ENCODE data around the gene ZFAND2B.

ZFAND2B gene

DNA sequence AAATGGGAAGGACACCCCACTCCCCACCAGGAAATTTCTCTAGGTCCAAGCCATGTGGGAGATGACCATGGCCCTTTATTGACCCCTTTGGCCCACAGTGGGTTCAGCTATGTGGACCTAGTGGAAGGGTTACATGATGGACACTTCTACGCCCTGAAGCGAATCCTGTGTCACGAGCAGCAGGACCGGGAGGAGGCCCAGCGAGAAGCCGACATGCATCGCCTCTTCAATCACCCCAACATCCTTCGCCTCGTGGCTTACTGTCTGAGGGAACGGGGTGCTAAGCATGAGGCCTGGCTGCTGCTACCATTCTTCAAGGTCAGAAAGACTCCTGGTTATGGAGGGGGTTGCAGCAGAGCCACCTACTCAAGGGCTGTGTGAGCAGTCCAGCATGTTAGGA is 40.0 kb downstream of the ZFAND2B start:
- Histone ChIP-seq H3K4me1 (ENCODE audit: control insufficient read depth, insufficient read depth, low read length) (peaks cover 50% of the 10 kb centered on the region), H3K36me3 (ENCODE audit: control insufficient read depth in 2 of 2, insufficient read depth in 2 of 2, low read length in 2 of 2) (peaks cover 15 to 21% of the 10 kb centered on the region in 2 donors), H3K27me3 (ENCODE audit: control insufficient read depth in 1 of 2, insufficient read depth in 2 of 2, low read length in 2 of 2) (no peaks in the 10 kb centered on the region), H3K27ac (ENCODE audit: low read length) (no peak overlapping the region), H3K4me3 (ENCODE audit: low read length in 2 of 2) (no peak overlapping the region), H3K9me3 (ENCODE audit: control insufficient read depth in 2 of 2, low read length in 2 of 2) (no peaks in the 10 kb centered on the region), H3K9ac (ENCODE audit: low read length in 2 of 2) (peak overlapping the region in 1 of 2 donors; percentile 98)

DNA sequence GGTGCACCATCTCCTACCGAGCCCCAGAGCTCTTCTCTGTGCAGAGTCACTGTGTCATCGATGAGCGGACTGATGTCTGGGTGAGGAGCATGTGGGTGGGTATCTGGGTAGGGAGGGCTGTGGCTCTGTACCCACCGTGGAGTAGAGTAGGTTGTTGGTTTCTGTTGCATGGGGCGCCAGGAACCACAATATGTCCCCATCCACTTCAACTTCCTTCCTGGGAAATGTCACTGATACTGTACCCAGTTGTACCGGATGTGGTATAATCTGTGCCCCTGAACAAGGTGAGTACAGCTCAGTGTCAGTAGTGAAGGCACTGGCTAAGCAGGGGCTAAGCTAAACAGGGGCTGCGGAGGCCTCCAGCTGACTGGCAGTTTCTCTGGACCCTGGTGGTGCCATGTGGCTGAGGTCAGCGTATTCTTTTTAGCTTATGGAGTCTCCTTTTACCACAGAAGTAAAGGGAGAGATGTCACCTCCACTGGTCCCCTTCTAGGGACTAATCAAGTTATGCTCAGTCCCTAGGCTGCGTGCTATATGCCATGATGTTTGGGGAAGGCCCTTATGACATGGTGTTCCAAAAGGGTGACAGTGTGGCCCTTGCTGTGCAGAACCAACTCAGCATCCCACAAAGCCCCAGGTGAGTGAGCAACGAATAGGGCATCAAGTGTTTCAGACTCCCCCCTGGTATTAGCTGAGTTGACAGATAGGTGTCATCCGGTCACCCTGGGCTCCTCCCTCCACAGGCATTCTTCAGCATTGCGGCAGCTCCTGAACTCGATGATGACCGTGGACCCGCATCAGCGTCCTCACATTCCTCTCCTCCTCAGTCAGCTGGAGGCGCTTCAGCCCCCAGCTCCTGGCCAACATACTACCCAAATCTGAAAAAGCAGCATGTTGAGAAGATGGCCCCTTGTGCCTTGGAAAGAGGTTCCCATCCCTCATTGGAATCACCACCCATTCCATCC is 41.4 kb downstream of the ZFAND2B start:
- peaks cover 16 to 22% of the 10 kb centered on the region in 2 donors for H3K36me3 ChIP-seq (ENCODE audit: control insufficient read depth in 2 of 2, insufficient read depth in 2 of 2, low read length in 2 of 2)
- H3K27me3 ChIP-seq (ENCODE audit: control insufficient read depth in 1 of 2, insufficient read depth in 2 of 2, low read length in 2 of 2): no peaks in the 10 kb centered on the region
- no peak overlapping the region for H3K4me3 ChIP-seq (ENCODE audit: low read length in 2 of 2)
- H3K9me3 ChIP-seq (ENCODE audit: control insufficient read depth in 2 of 2, low read length in 2 of 2): no peaks in the 10 kb centered on the region
- H3K4me1 ChIP-seq (ENCODE audit: control insufficient read depth, insufficient read depth, low read length): peaks cover 61% of the 10 kb centered on the region
- no peak overlapping the region for H3K9ac ChIP-seq (ENCODE audit: low read length in 2 of 2)
- H3K27ac ChIP-seq (ENCODE audit: low read length): peak overlapping the region; percentile 41

DNA sequence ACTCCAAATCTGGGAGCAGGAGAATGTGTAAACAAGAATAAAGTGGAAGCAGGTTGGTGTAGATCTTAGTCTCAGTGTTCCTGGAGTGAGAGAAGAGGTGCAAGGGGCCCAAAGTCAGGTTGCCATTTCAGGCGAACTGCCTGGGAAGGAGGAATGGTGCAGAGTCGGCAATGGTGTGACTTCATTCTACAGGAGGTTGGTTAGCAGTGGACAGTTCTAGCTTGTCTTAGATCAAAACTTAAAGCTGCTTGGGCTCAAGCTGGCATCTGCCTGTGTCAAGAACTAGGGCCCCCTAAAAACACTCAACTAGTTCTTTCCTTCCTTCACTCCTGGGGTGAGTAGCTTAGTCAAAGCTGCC is 42.2 kb downstream of the ZFAND2B start:
- H3K36me3 ChIP-seq (ENCODE audit: control insufficient read depth in 2 of 2, insufficient read depth in 2 of 2, low read length in 2 of 2): peaks cover 16 to 22% of the 10 kb centered on the region in 2 donors
- peak overlapping the region; percentile 7 to 64 for H3K9ac ChIP-seq (ENCODE audit: low read length in 2 of 2)
- H3K27ac ChIP-seq (ENCODE audit: low read length): peak overlapping the region; percentile 90
- peak overlapping the region in 1 of 2 donors; percentile 54 for H3K4me3 ChIP-seq (ENCODE audit: low read length in 2 of 2)
- peaks cover 67% of the 10 kb centered on the region for H3K4me1 ChIP-seq (ENCODE audit: control insufficient read depth, insufficient read depth, low read length)
- H3K9me3 ChIP-seq (ENCODE audit: control insufficient read depth in 2 of 2, low read length in 2 of 2): no peaks in the 10 kb centered on the region
- H3K27me3 ChIP-seq (ENCODE audit: control insufficient read depth in 1 of 2, insufficient read depth in 2 of 2, low read length in 2 of 2): no peaks in the 10 kb centered on the region

DNA sequence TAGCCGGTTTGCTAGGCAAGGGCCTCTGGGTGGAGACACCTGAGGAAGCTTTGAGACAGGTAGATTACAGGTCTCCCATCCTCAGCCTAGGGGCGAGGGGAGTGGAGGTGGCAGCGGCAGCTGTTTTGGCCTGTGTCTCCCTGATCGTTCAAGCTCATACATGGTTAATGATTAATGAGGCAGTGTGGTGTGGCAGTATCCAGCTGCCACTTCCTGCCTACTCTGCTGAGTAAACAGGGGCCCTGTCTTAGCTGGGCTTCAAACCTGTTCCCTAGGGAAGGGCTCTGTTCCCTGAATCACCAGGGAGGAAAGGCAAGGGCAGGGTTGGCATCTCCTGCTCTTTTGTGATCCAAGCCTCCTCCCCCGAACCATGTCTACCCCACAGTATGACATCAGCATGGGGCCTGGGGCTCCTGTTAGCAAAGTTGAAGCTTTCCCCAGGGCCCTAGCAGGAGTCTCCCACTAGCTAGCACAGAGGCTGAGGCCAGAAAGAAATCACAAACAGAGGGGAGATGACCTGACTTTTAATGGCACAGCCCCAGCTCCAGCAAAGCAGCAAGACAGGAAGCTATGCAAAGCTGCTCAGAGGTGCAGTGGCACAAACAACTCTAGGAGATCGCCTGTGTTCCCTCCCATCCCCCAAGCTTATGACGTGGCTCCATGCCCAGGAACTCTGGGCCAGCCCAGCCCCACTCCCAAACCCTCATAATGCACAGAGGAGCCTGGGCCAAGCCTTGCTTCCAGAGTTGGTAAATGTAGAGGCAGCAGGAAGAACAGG is 42.8 kb downstream of the ZFAND2B start:
- peak overlapping the region; percentile 28 to 54 for H3K4me3 ChIP-seq (ENCODE audit: low read length in 2 of 2)
- no peaks in the 10 kb centered on the region for H3K27me3 ChIP-seq (ENCODE audit: control insufficient read depth in 1 of 2, insufficient read depth in 2 of 2, low read length in 2 of 2)
- no peaks in the 10 kb centered on the region for H3K9me3 ChIP-seq (ENCODE audit: control insufficient read depth in 2 of 2, low read length in 2 of 2)
- H3K36me3 ChIP-seq (ENCODE audit: control insufficient read depth in 2 of 2, insufficient read depth in 2 of 2, low read length in 2 of 2): peaks cover 16 to 22% of the 10 kb centered on the region in 2 donors
- peak overlapping the region; percentile 7 to 64 for H3K9ac ChIP-seq (ENCODE audit: low read length in 2 of 2)
- peaks cover 73% of the 10 kb centered on the region for H3K4me1 ChIP-seq (ENCODE audit: control insufficient read depth, insufficient read depth, low read length)
- peak overlapping the region; percentile 90 for H3K27ac ChIP-seq (ENCODE audit: low read length)

DNA sequence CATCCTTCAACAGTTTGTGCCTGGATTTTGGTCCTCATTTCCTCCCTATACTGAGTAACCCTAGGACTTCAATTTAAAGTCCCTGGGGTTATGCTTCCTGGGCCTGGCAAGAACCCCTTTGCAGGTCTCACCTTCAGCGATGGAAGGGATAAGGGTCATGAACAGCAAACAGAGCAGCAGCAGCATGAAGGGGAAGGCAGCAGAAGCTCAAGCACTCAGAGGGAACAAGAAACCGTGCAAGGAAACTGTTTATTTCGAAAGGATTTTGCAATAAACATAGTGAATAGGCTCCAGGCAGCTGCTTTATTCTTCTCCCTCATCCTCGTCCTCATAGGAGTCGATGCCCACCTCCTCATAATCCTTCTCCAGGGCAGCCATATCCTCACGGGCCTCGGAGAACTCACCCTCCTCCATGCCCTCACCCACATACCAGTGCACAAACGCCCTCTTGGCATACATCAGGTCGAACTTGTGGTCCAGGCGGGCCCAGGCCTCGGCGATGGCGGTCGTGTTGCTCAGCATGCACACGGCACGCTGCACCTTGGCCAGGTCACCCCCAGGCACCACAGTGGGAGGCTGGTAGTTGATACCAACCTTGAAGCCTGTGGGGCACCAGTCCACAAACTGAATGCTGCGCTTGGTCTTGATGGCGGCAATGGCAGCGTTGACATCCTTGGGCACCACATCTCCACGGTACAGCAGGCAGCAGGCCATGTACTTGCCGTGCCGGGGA is 43.6 kb downstream of the ZFAND2B start:
- H3K4me3 ChIP-seq (ENCODE audit: low read length in 2 of 2): peak overlapping the region; percentile 28 to 54
- peaks cover 71% of the 10 kb centered on the region for H3K4me1 ChIP-seq (ENCODE audit: control insufficient read depth, insufficient read depth, low read length)
- H3K36me3 ChIP-seq (ENCODE audit: control insufficient read depth in 2 of 2, insufficient read depth in 2 of 2, low read length in 2 of 2): peaks cover 16 to 22% of the 10 kb centered on the region in 2 donors
- peak overlapping the region; percentile 7 to 64 for H3K9ac ChIP-seq (ENCODE audit: low read length in 2 of 2)
- no peaks in the 10 kb centered on the region for H3K27me3 ChIP-seq (ENCODE audit: control insufficient read depth in 1 of 2, insufficient read depth in 2 of 2, low read length in 2 of 2)
- H3K27ac ChIP-seq (ENCODE audit: low read length): peak overlapping the region; percentile 90
- no peaks in the 10 kb centered on the region for H3K9me3 ChIP-seq (ENCODE audit: control insufficient read depth in 2 of 2, low read length in 2 of 2)

DNA sequence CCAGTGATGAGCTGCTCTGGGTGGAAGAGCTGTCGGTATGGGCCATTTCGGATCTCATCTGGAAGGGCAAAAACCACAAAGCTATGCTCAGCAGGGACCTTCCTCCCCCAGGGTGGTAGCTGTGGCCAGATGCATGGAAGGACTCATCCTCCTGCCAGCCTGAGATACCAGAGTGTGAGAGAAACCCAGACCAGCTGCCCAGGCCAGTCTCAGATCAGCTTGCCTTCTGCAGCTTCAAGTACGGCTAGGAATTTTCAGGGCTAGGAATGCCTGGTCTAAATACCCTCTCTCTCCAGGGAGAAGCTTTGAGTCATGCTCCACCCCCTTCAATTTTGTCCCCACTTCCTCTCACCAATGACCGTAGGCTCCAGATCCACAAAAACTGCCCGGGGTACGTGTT is 45.1 kb downstream of the ZFAND2B start:
- H3K36me3 ChIP-seq (ENCODE audit: control insufficient read depth in 2 of 2, insufficient read depth in 2 of 2, low read length in 2 of 2): peaks cover 16 to 22% of the 10 kb centered on the region in 2 donors
- H3K4me1 ChIP-seq (ENCODE audit: control insufficient read depth, insufficient read depth, low read length): peaks cover 60% of the 10 kb centered on the region
- peak overlapping the region; percentile 90 for H3K27ac ChIP-seq (ENCODE audit: low read length)
- H3K9me3 ChIP-seq (ENCODE audit: control insufficient read depth in 2 of 2, low read length in 2 of 2): no peaks in the 10 kb centered on the region
- H3K4me3 ChIP-seq (ENCODE audit: low read length in 2 of 2): peak overlapping the region in 1 of 2 donors; percentile 29
- H3K27me3 ChIP-seq (ENCODE audit: control insufficient read depth in 1 of 2, insufficient read depth in 2 of 2, low read length in 2 of 2): no peaks in the 10 kb centered on the region
- peak overlapping the region in 1 of 2 donors; percentile 86 for H3K9ac ChIP-seq (ENCODE audit: low read length in 2 of 2)

DNA sequence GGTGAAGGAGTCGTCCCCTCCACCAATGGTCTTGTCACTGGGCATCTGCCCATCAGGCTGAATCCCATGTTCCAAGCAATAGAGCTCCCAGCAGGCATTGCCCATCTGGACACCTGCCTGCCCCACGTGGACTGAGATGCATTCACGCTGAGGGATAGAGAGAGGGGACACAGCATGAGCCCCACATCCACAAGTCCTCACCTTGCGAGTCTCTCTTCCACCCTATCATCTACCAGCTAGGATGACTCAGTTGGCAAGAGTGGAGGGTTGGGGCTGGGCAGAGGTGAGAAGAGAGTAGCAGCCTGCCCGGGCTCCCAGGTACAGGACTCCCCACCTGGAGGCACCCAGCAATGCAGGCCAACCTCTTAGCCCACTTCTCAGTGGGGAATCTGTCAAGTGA is 45.5 kb downstream of the ZFAND2B start:
- peak overlapping the region in 1 of 2 donors; percentile 86 for H3K9ac ChIP-seq (ENCODE audit: low read length in 2 of 2)
- no peaks in the 10 kb centered on the region for H3K9me3 ChIP-seq (ENCODE audit: control insufficient read depth in 2 of 2, low read length in 2 of 2)
- H3K27ac ChIP-seq (ENCODE audit: low read length): peak overlapping the region; percentile 90
- H3K4me1 ChIP-seq (ENCODE audit: control insufficient read depth, insufficient read depth, low read length): peaks cover 58% of the 10 kb centered on the region
- no peaks in the 10 kb centered on the region for H3K27me3 ChIP-seq (ENCODE audit: control insufficient read depth in 1 of 2, insufficient read depth in 2 of 2, low read length in 2 of 2)
- H3K4me3 ChIP-seq (ENCODE audit: low read length in 2 of 2): peak overlapping the region in 1 of 2 donors; percentile 96
- H3K36me3 ChIP-seq (ENCODE audit: control insufficient read depth in 2 of 2, insufficient read depth in 2 of 2, low read length in 2 of 2): peaks cover 16 to 22% of the 10 kb centered on the region in 2 donors

DNA sequence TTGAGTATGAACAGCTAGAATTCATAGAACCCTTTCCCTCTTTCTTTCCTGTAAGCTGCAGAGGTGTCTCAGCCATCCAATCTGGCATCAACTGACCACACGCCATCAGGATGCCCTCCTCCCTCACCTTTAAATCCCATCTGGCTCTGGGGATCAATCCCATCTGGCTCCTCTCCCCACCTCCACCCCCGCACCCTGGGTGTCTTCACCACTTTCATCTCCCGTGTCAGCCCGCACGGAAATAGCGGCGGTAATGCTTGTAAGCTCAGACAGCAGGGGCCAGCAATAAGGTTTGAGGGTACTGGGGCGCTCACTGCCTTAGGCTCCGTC is 46.0 kb downstream of the ZFAND2B start:
- peak overlapping the region; percentile 90 to 96 for H3K4me3 ChIP-seq (ENCODE audit: low read length in 2 of 2)
- no peaks in the 10 kb centered on the region for H3K9me3 ChIP-seq (ENCODE audit: control insufficient read depth in 2 of 2, low read length in 2 of 2)
- H3K9ac ChIP-seq (ENCODE audit: low read length in 2 of 2): peak overlapping the region; percentile 73 to 86
- no peaks in the 10 kb centered on the region for H3K27me3 ChIP-seq (ENCODE audit: control insufficient read depth in 1 of 2, insufficient read depth in 2 of 2, low read length in 2 of 2)
- H3K27ac ChIP-seq (ENCODE audit: low read length): peak overlapping the region; percentile 90
- H3K4me1 ChIP-seq (ENCODE audit: control insufficient read depth, insufficient read depth, low read length): peaks cover 56% of the 10 kb centered on the region
- peaks cover 14 to 17% of the 10 kb centered on the region in 2 donors for H3K36me3 ChIP-seq (ENCODE audit: control insufficient read depth in 2 of 2, insufficient read depth in 2 of 2, low read length in 2 of 2)

DNA sequence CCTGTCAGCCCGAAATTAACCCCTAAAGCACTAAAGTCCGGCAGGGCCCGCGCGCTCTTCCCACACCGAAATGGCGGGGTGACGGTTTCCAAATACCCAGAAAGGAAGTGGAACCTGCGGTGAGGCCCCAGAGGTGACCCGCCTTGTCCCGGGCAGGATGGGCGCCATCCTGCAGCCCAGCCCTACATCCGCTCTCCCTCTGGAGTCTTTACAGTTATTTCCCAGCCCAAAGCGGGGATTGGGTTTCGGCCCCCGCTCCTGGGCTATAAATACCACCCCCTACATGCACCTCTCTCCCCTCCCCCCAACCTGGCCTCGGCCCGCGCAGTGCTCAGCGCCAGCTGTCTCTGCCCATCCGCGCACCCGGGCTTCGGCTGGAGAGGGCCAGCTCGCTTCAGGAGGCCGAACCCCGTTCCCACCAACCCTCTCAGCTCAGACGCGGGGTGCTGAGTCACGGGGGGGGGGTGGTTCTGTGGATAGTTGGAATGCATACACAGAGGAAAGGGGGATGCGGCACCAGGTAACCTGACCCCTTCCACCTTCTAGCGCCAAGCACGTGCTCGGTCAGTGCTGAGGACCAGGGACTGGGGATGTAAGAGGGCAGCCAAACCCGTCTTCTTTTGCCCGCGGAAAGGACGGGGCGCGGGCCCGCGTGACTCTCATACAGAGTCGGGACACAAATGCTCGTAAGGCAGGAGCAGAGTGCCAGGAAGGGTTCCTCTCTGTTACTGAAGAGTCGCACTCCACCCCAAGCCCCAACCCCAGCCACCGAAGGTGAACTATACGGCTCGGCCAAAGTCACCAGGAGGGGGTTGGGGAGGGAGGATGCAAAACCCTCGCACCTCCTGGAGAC is 46.5 kb downstream of the ZFAND2B start, which contains the start of gene TUBA4B:
Gene TUBA4B, plus strand, starts transcription at position 344 of the 853 bp plus-strand sequence. Its CDS starts 165 bp downstream, at position 509.
- peaks cover 8 to 12% of the 10 kb centered on the region in 2 donors for H3K36me3 ChIP-seq (ENCODE audit: control insufficient read depth in 2 of 2, insufficient read depth in 2 of 2, low read length in 2 of 2)
- peaks cover 55% of the 10 kb centered on the region for H3K4me1 ChIP-seq (ENCODE audit: control insufficient read depth, insufficient read depth, low read length)
- H3K9me3 ChIP-seq (ENCODE audit: control insufficient read depth in 2 of 2, low read length in 2 of 2): no peaks in the 10 kb centered on the region
- no peaks in the 10 kb centered on the region for H3K27me3 ChIP-seq (ENCODE audit: control insufficient read depth in 1 of 2, insufficient read depth in 2 of 2, low read length in 2 of 2)
- peak within 1 kb of the TSS; percentile 90 for H3K27ac ChIP-seq (ENCODE audit: low read length)
- H3K9ac ChIP-seq (ENCODE audit: low read length in 2 of 2): peak within 1 kb of the TSS; percentile 73 to 86
- peak within 1 kb of the TSS; percentile 90 to 96 for H3K4me3 ChIP-seq (ENCODE audit: low read length in 2 of 2)
